ENCODE data around the gene TXNL4B.
A peak's percentile ranks its signal among the peaks of the same experiment; 100 is the strongest.

TXNL4B gene

GRCh38 chr16:72093448-72094265 lies at the start of gene TXNL4B, which contains the start of gene DHX38:
Gene TXNL4B, minus strand, starts transcription at chr16:72093620. Its CDS starts 2,871 bp downstream, at chr16:72090749.
Gene DHX38, plus strand, starts transcription at chr16:72093847. Its CDS starts 2,311 bp downstream, at chr16:72096158.
- peak; percentile 89 for DNase-seq (ENCODE audit: low read depth, low spot score)

GRCh38 chr16:72142476-72142875 lies 49.1 kb upstream of the TXNL4B start:
- DNase-seq (ENCODE audit: low read depth, low spot score): no peak

- DNase-seq (ENCODE audit: low read depth, low spot score): no peak
Measured at GRCh38 chr16:72139908-72140307, 46.5 kb upstream of the TXNL4B start.

GRCh38 chr16:72138064-72138572 lies 44.7 kb upstream of the TXNL4B start:
- no peak for DNase-seq (ENCODE audit: low read depth, low spot score)

GRCh38 chr16:72137380-72138063 lies 44.1 kb upstream of the TXNL4B start:
- no peak for DNase-seq (ENCODE audit: low read depth, low spot score)

GRCh38 chr16:72134507-72134906 lies 41.1 kb upstream of the TXNL4B start:
- DNase-seq (ENCODE audit: low read depth, low spot score): no peak

GRCh38 chr16:72132726-72133125 lies 39.3 kb upstream of the TXNL4B start:
- DNase-seq (ENCODE audit: low read depth, low spot score): no peak

GRCh38 chr16:72131036-72131435 lies 37.6 kb upstream of the TXNL4B start:
- no peak for DNase-seq (ENCODE audit: low read depth, low spot score)

GRCh38 chr16:72129976-72130656 lies 36.7 kb upstream of the TXNL4B start:
- no peak for DNase-seq (ENCODE audit: low read depth, low spot score)

- DNase-seq (ENCODE audit: low read depth, low spot score): no peak
Measured at GRCh38 chr16:72128701-72129100, 35.3 kb upstream of the TXNL4B start.

- no peak for DNase-seq (ENCODE audit: low read depth, low spot score)
Measured at GRCh38 chr16:72126429-72126765, 33.0 kb upstream of the TXNL4B start.

GRCh38 chr16:72125635-72126428 lies 32.4 kb upstream of the TXNL4B start:
- DNase-seq (ENCODE audit: low read depth, low spot score): no peak

- peak; percentile 25 for DNase-seq (ENCODE audit: low read depth, low spot score)
Measured at GRCh38 chr16:72124761-72125634, 31.6 kb upstream of the TXNL4B start.

- DNase-seq (ENCODE audit: low read depth, low spot score): no peak
Measured at GRCh38 chr16:72124148-72124547, 30.7 kb upstream of the TXNL4B start.

GRCh38 chr16:72123426-72123825 lies 30.0 kb upstream of the TXNL4B start:
- DNase-seq (ENCODE audit: low read depth, low spot score): no peak

- no peak for DNase-seq (ENCODE audit: low read depth, low spot score)
Measured at GRCh38 chr16:72122916-72123315, 29.5 kb upstream of the TXNL4B start.

- DNase-seq (ENCODE audit: low read depth, low spot score): no peak
Measured at GRCh38 chr16:72122308-72122707, 28.9 kb upstream of the TXNL4B start.

GRCh38 chr16:72120026-72120425 lies 26.6 kb upstream of the TXNL4B start:
- no peak for DNase-seq (ENCODE audit: low read depth, low spot score)

- DNase-seq (ENCODE audit: low read depth, low spot score): no peak
Measured at GRCh38 chr16:72113616-72113945, 20.2 kb upstream of the TXNL4B start.

GRCh38 chr16:72112906-72113615 lies 19.6 kb upstream of the TXNL4B start:
- DNase-seq (ENCODE audit: low read depth, low spot score): no peak

Data from activated CD4-positive, CD25-positive, alpha-beta regulatory T cell treated with anti-CD3 and anti-CD28 coated beads, Interleukin-2, amount 50 U/mL, for 16 hours (primary cell).